Heart right ventricle (tissue), 16 donors: ENCODE data around the gene IL12RB2. TPM values are rescaled to one million over a fixed set of nuclear protein-coding genes. Genes with fewer than 3 reads are reported as not detected.
"Not testable (repeated sequence)": the region's sequence is repeated elsewhere in the genome, so short reads cannot be mapped to it uniquely, and the experiment has no call there.

ENCODE experiments used
- ATAC-seq, 8 donors: fragments of 200-7000 bp; cut with Tn5 transposase; one replicate each; pipeline ENCODE4 v1.9.1; 2020; ENCODE audit warnings: mild to moderate bottlenecking in 8 of 8, moderate library complexity in 8 of 8, moderate number of reproducible peaks in 1 of 8
- DNase-seq, 2 donors: peaks; one replicate each; pipeline ENCODE4 v3.0.0-alpha.2; 2020
- H3K27ac ChIP-seq, 10 donors: fragments of 200-600 bp; sonication (generic) in 2 of 10; one replicate each; pipeline versions ENCODE4 v1.5.0 to v1.8.0; 2020 to 2022; ENCODE audit warnings: mild to moderate bottlenecking in 3 of 10
- H3K27me3 ChIP-seq, 7 donors: fragments of 200-600 bp; one replicate each; pipeline ENCODE4 v1.8.0; 2021 to 2022; ENCODE audit warnings: mild to moderate bottlenecking in 2 of 7
- H3K36me3 ChIP-seq, 9 donors: fragments of 200-600 bp; sonication (generic) in 1 of 9; one replicate each; pipeline versions ENCODE4 v1.5.0 to v1.8.0; 2020 to 2022; ENCODE audit warnings: mild to moderate bottlenecking in 2 of 9
- H3K4me1 ChIP-seq, 9 donors: fragments of 200-600 bp; sonication (generic) in 1 of 9; one replicate each; pipeline versions ENCODE4 v1.5.0 to v1.8.0; 2020 to 2022; ENCODE audit warnings: mild to moderate bottlenecking in 4 of 9
- H3K4me3 ChIP-seq, 10 donors: fragments of 200-600 bp; sonication (generic) in 2 of 10; one replicate each; pipeline versions ENCODE4 v1.5.0 to v1.8.0; 2020 to 2022; ENCODE audit warnings: mild to moderate bottlenecking in 7 of 10, moderate library complexity in 2 of 10
- H3K9me3 ChIP-seq, 11 donors: fragments of 200-600 bp in 10 of 11; sonication (generic) in 2 of 11; one replicate each; pipeline versions ENCODE4 v1.5.0 to v1.8.0; 2013 to 2022; ENCODE audit warnings: mild to moderate bottlenecking in 2 of 11, control low read depth in 1 of 11, moderate library complexity in 1 of 11
- WGBS, 2 donors: extraction: QIAGEN DNeasy Blood & Tissue Kit; methylation state at CpG; one replicate each; pipeline ENCODE4 v1.1.7; 2013; ENCODE audit warnings: inconsistent platforms in 1 of 2; 5-methylcytosine and 5-hydroxymethylcytosine counted together
- intact Hi-C, 10 donors: fragments of 100-400 bp; cut with DNase I; formaldehyde crosslinking; loops; one replicate each; pipeline versions ENCODE4 v1.11.1 to v1.14.2; 2022
- polyA plus RNA-seq, 2 donors: library from polyadenylated mRNA; stranded (reverse); fragments of 200-250 nt; gene quantifications; one replicate each; pipeline ENCODE4 v1.2.3, GENCODE V29; 2013
- total RNA-seq, 10 donors: library from RNA; stranded (reverse); fragmentation: NEBNext Ultra II Directional in 3 of 10; extraction: Animal tissue kit (Norgen Biotek cat#: 25700) in 3 of 10; gene quantifications; one replicate each; pipeline versions ENCODE4 v1.2.1 to v1.2.4, GENCODE V29; 2021 to 2023
- TF ChIP-seq, protein P1 (sequence below), 9 donors: fragments of 200-600 bp; sonication (generic) in 2 of 9; IDR thresholded peaks; one replicate each; pipeline versions ENCODE4 v1.5.0 to v1.8.0; 2021 to 2022; ENCODE audit warnings: antibody characterized with exemption in 9 of 9, mild to moderate bottlenecking in 5 of 9, moderate library complexity in 1 of 9
- donor health status: Arrhythmogenic right ventricular cardiomyopathy.
- donor health status: ischemic (EF 13 %, LVEDD 7.1; RV severe dilation, severe dysfunction).
- donor health status: healthy with polysubstance abuse.
- donor health status: DM: no; HTN: yes; CAD: no.
- donor health status: DM: no; HTN: no; CAD: no.
- donor health status: ischemic (EF 25% LVEDD 6.9; RV normal size, moderate dysfunction).
- donor health status: ischemic (EF 25% LVEDD 5.7; RV mildly dilated, moderate dysfunction).
- donor health status: healthy.
- donor health status: DM: yes; HTN: yes; CAD: no.
- donor health status: Ischemic cardiomyopathy.
- donor health status: ischemic (EF 35%, LVEDD 5.7; RV mildly dilated, moderate dysfunction).
- donor health status: nonischemic (EF 11% LVEDD 7.7; RV severe dilation, severe dysfunction).
- donor health status: DM: yes; HTN: yes; CAD: no.
- donor health status: PGD.
- donor health status: ischemic (EF 29% LVEDD 5.4; RV normal size, mild dysfunction).
- donor health status: nonischemic (EF 23%, LVEDD 6.1; RV moderate dilation, normal function).

IL12RB2 gene
- total and polyA plus RNA-seq, 12 donors, result 0.09 to 1.2 (median 0.22) TPM; not detected in 1

DNA sequence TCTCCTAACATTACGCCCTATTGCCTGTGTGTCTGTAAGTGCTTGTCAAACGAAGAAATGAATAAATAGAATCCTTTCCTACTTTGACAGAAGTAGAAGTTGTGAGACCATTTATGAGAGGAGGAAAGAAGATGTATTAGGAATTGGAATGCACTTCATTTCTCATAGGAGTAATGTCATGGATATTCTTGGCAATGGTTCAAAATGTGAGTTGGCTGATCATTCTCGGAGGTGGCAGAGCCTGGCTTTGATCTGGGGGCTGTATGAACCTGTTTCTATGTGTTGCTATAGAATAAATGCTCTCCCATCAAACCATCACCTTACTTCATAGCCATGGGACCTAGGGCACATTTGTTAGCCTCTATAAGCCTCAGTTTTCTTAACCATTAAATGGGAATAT, 132.7 kb downstream of the IL12RB2 start:
- no peak for ATAC-seq
- TF ChIP-seq, protein P1, sequence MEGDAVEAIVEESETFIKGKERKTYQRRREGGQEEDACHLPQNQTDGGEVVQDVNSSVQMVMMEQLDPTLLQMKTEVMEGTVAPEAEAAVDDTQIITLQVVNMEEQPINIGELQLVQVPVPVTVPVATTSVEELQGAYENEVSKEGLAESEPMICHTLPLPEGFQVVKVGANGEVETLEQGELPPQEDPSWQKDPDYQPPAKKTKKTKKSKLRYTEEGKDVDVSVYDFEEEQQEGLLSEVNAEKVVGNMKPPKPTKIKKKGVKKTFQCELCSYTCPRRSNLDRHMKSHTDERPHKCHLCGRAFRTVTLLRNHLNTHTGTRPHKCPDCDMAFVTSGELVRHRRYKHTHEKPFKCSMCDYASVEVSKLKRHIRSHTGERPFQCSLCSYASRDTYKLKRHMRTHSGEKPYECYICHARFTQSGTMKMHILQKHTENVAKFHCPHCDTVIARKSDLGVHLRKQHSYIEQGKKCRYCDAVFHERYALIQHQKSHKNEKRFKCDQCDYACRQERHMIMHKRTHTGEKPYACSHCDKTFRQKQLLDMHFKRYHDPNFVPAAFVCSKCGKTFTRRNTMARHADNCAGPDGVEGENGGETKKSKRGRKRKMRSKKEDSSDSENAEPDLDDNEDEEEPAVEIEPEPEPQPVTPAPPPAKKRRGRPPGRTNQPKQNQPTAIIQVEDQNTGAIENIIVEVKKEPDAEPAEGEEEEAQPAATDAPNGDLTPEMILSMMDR (IDR thresholded peaks at IDR 0.05), result no peak
- no peak for DNase-seq
- intact Hi-C loops, result no loop called here
- Histone ChIP-seq H3K9me3 (no peaks in the 10 kb centered on the region), H3K27me3 (no peaks in the 10 kb centered on the region), H3K4me1 (peaks cover 0 to 20% (median 10%) of the 10 kb centered on the region in 9 donors), H3K27ac (no peak overlapping the region), H3K36me3 (no peaks in the 10 kb centered on the region), H3K4me3 (no peak overlapping the region)
- WGBS, 2 donors, result 60 to 69% methylated on average over 3 of the region's 3 CpGs

DNA sequence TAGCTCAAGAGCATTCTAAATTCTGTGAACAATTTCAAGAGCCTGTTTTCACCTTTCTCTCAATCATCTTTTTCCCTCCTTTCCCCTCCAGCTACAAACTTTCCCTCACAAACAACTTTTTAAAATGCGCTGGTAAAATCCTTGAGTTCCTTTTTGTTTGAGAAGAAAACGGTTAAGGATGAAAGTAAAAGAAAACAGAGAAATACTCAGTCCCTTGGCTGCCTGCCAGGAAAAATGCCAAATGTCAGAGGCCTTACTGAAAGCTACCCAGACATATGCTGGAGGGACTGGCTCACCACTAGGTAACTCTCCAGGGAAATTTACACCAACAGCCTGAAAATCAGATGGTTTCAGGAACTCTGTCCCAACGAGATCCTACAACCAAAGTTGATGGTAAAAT, 133.5 kb downstream of the IL12RB2 start:
- TF ChIP-seq, protein P1 (IDR thresholded peaks at IDR 0.05), result no peak
- Histone ChIP-seq H3K27me3 (no peaks in the 10 kb centered on the region), H3K27ac (no peak overlapping the region), H3K9me3 (no peaks in the 10 kb centered on the region), H3K4me1 (peaks cover 0 to 24% (median 12%) of the 10 kb centered on the region in 9 donors), H3K36me3 (no peaks in the 10 kb centered on the region), H3K4me3 (no peak overlapping the region)
- 33 to 42% methylated on average over 3 of the region's 3 CpGs for WGBS, 2 donors
- intact Hi-C loops, result no loop called here
- DNase-seq (peak in 1 of 2 donors; percentile 71), ATAC-seq (peak in 3 of 8 donors; percentile 47 to 67 (median 56))

DNA sequence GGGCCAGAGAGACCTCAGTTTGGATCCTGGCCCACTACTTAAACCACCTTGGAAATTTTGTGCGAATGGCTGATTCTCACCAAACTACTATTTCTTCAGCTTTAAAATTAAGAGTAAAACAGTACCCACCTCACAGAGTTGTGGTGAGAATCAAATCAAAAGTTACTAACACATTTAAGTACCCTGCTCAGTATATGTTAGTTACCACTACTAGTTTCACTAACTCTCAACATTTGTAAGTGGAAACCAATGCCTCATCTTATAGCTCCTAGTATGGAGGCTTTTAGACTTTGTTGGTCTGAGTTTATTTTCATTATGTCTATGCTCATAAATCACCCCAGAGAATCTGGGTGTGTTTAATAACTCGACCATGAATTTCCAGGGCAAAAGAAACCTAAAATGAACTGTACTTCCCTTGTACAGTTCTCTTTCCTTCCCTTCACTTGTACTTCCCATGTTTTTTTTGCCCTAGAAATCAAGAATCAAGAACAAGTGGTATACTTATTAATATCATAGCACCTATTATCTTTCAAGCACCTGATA, 134.1 kb downstream of the IL12RB2 start:
- TF ChIP-seq, protein P1 (IDR thresholded peaks at IDR 0.05), result no peak
- no peaks in the 10 kb centered on the region for H3K9me3 ChIP-seq
- H3K27me3 ChIP-seq, result no peaks in the 10 kb centered on the region
- H3K4me1 ChIP-seq, result peaks cover 5 to 30% (median 18%) of the 10 kb centered on the region in 9 donors
- 75 to 82% methylated on average over 2 of the region's 2 CpGs for WGBS, 2 donors
- no peak overlapping the region for H3K4me3 ChIP-seq
- no peak for ATAC-seq
- no peak overlapping the region for H3K27ac ChIP-seq
- DNase-seq, result no peak
- no peaks in the 10 kb centered on the region for H3K36me3 ChIP-seq
- intact Hi-C loops, result no loop called here

DNA sequence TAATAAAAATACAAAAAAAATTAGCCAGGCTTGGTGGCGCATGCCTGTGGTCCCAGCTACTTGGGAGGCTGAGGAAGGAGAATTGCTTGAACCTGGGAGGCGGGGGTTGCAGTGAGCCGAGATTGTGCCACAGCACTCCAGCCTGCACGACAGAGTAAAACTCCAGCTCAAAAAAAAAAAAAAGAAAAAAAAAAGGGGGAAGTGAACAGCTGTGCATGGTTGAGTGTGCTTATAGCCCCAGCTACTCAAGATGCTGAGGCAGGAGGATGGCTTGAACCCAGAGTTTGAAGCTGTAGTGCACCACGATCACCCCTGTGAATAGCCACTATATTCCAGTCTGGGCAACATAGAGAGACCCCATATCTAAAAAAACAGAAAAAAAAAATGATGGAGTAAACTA, 138.3 kb downstream of the IL12RB2 start:
- 81 to 82% methylated on average over 5 of the region's 5 CpGs for WGBS, 2 donors
- H3K36me3 ChIP-seq, H3K27me3 ChIP-seq, H3K27ac ChIP-seq, intact Hi-C loops, ATAC-seq, H3K4me3 ChIP-seq, H3K9me3 ChIP-seq, DNase-seq: not testable (repeated sequence)
- peaks cover 5 to 22% (median 11%) of the 10 kb centered on the region in 9 donors for H3K4me1 ChIP-seq

Other genes starting within 250 kb of the IL12RB2 start
- gene C1orf141, start 172.9 kb upstream of the IL12RB2 start, total RNA-seq, result not detected
- gene C1orf141, start 172.9 kb upstream of the IL12RB2 start, polyA plus RNA-seq, result not detected
- not detected for gene IL23R, start 141.4 kb upstream of the IL12RB2 start, total RNA-seq
- not detected for gene IL23R, start 141.4 kb upstream of the IL12RB2 start, polyA plus RNA-seq
- gene SERBP1, start 122.5 kb downstream of the IL12RB2 start, total RNA-seq, result 100 to 1,000 TPM; 121 to 153 (median 142) TPM
- gene SERBP1, start 122.5 kb downstream of the IL12RB2 start, polyA plus RNA-seq, result 100 to 1,000 TPM in 1 of 2 donors, 10 to 100 TPM in 1; 58.3 to 121 TPM